B cell (primary cell): ENCODE measurements around the gene KIF26B.

Experiments
- EZH2 ChIP-seq: IDR thresholded peaks from 2 replicates; pipeline ENCODE4 v1.6.1; 2012; ENCODE audit warnings: borderline replicate concordance, low read depth, mild to moderate bottlenecking, moderate library complexity, low read length; ENCODE audit not compliant: insufficient read depth, poor library complexity, severe bottlenecking
- TF ChIP-seq, protein P1 (sequence below): fragments of 200-600 bp; IDR thresholded peaks from one replicate; pipeline ENCODE4 v1.8.0; 2022; ENCODE audit warnings: antibody characterized with exemption, mild to moderate bottlenecking

DNA sequence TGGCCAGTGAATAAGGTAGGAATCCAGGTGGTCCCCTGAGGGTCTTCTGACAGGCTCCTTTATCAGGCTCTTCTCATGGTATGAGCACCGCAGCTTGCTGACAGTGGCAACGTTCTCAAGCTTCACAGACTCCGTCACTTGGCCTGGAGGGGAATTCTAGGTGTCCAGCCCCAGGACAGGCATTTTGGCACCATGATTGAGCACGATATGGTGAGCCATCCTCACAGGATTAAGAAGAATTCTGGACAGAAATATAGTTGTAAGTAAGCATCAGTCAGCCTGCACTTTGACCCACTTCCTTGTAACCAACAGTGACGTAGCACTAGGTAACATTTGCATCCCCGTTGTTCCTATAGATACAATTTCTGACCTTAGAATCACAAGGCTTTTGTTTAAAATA is 30.5 kb upstream of the KIF26B start:
- TF ChIP-seq, protein P1, sequence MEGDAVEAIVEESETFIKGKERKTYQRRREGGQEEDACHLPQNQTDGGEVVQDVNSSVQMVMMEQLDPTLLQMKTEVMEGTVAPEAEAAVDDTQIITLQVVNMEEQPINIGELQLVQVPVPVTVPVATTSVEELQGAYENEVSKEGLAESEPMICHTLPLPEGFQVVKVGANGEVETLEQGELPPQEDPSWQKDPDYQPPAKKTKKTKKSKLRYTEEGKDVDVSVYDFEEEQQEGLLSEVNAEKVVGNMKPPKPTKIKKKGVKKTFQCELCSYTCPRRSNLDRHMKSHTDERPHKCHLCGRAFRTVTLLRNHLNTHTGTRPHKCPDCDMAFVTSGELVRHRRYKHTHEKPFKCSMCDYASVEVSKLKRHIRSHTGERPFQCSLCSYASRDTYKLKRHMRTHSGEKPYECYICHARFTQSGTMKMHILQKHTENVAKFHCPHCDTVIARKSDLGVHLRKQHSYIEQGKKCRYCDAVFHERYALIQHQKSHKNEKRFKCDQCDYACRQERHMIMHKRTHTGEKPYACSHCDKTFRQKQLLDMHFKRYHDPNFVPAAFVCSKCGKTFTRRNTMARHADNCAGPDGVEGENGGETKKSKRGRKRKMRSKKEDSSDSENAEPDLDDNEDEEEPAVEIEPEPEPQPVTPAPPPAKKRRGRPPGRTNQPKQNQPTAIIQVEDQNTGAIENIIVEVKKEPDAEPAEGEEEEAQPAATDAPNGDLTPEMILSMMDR = no peak
- TF ChIP-seq EZH2 = no peak
